ENCODE measurements around the gene CAST. TPM values are rescaled to one million over a fixed set of nuclear protein-coding genes. Genes with fewer than 3 reads are reported as not detected.
"Not testable (repeated sequence)": the region's sequence is repeated elsewhere in the genome, so short reads cannot be mapped to it uniquely, and the experiment has no call there.

The CAST gene
- total RNA-seq, 2 experiments from 2014 or later, result 197 to 200 TPM

- Histone ChIP-seq H3K27ac (ENCODE audit: low read depth in 1 of 2, low read length in 2 of 2) (no peak overlapping the region), H3K4me1 (ENCODE audit: insufficient read depth, low read length) (peaks cover 24% of the 10 kb centered on the region), H3K27me3 (ENCODE audit: control insufficient read depth in 1 of 2, insufficient read depth in 2 of 2, low read length in 2 of 2) (no peaks in the 10 kb centered on the region), H3K9me3 (ENCODE audit: control insufficient read depth in 1 of 2, insufficient read depth in 1 of 2, low read length in 2 of 2) (no peaks in the 10 kb centered on the region), H3K4me3 (ENCODE audit: low read length) (no peak overlapping the region), H3K36me3 (ENCODE audit: insufficient read depth, low read length) (peaks cover 99% of the 10 kb centered on the region)
- ChIA-PET POLR2A (interaction anchor here (0.8 kb wide), 1 partner anchor 12 kb away, joined by 4 read pairs; the partner anchor contains the start of gene ERAP1), CTCF (no interaction called here)
- H3K27ac Mint-ChIP-seq, result peak overlapping the region; percentile 34
- H3K4me1 Mint-ChIP-seq (ENCODE audit: low read depth), result peaks cover 48% of the 10 kb centered on the region
- H3K4me3 Mint-ChIP-seq, result no peak overlapping the region
- H3K27me3 Mint-ChIP-seq, result no peaks in the 10 kb centered on the region
- peaks cover 93% of the 10 kb centered on the region for H3K36me3 Mint-ChIP-seq (ENCODE audit: low read depth)
- TF ChIP-seq CTCF (IDR thresholded peaks at IDR 0.05), result no peak
- ATAC-seq (ENCODE audit: poor library complexity) (no peak), DNase-seq (no peak)
- H3K9me3 Mint-ChIP-seq, result no peaks in the 10 kb centered on the region
- intact Hi-C loops (cut with DNase I, micrococcal nuclease), result no loop called here
These were observed 133.4 kb downstream of the CAST start for GRCh38 chr5:96795626-96796025.

- no peak for DNase-seq
- TF ChIP-seq CTCF (IDR thresholded peaks at IDR 0.05), result no peak
- Histone ChIP-seq H3K4me1 (ENCODE audit: insufficient read depth, low read length) (peaks cover 29% of the 10 kb centered on the region), H3K27me3 (ENCODE audit: control insufficient read depth in 1 of 2, insufficient read depth in 2 of 2, low read length in 2 of 2) (no peaks in the 10 kb centered on the region), H3K27ac (ENCODE audit: low read depth in 1 of 2, low read length in 2 of 2) (no peak overlapping the region), H3K4me3 (ENCODE audit: low read length) (no peak overlapping the region), H3K9me3 (ENCODE audit: control insufficient read depth in 1 of 2, insufficient read depth in 1 of 2, low read length in 2 of 2) (no peaks in the 10 kb centered on the region), H3K36me3 (ENCODE audit: insufficient read depth, low read length) (peaks cover 98% of the 10 kb centered on the region)
- intact Hi-C loops (cut with DNase I, micrococcal nuclease), result no loop called here
- Mint-ChIP-seq H3K4me1 (ENCODE audit: low read depth) (peaks cover 52% of the 10 kb centered on the region), H3K27ac (peak overlapping the region; percentile 34), H3K36me3 (ENCODE audit: low read depth) (peaks cover 93% of the 10 kb centered on the region), H3K4me3 (no peak overlapping the region), H3K9me3 (no peaks in the 10 kb centered on the region), H3K27me3 (no peaks in the 10 kb centered on the region)
- no peak for ATAC-seq (ENCODE audit: poor library complexity)
- POLR2A ChIA-PET, result interaction anchor here (1.6 kb wide), 1 partner anchor 12 kb away, joined by 6 read pairs; the partner anchor contains the start of gene ERAP1
- CTCF ChIA-PET, result no interaction called here
These were observed 134.3 kb downstream of the CAST start for GRCh38 chr5:96796434-96796833.

GRCh38 chr5:96801718-96802117 is 139.5 kb downstream of the CAST start:
- H3K9me3 ChIP-seq (ENCODE audit: control insufficient read depth in 1 of 2, insufficient read depth in 1 of 2, low read length in 2 of 2); H3K27ac Mint-ChIP-seq; CTCF ChIA-PET; DNase-seq; H3K4me3 Mint-ChIP-seq; H3K27me3 ChIP-seq (ENCODE audit: control insufficient read depth in 1 of 2, insufficient read depth in 2 of 2, low read length in 2 of 2); ATAC-seq (ENCODE audit: poor library complexity); POLR2A ChIA-PET; H3K27ac ChIP-seq (ENCODE audit: low read depth in 1 of 2, low read length in 2 of 2); H3K4me3 ChIP-seq (ENCODE audit: low read length); H3K9me3 Mint-ChIP-seq; H3K27me3 Mint-ChIP-seq: not testable (repeated sequence)
- intact Hi-C loops (cut with DNase I, micrococcal nuclease), result loop anchor here in 1 of 2 experiments (5.0 to 10.0 kb wide), 3 partner anchors 44 to 1973 kb away; partner anchors contain the start of gene RGMB
- peaks cover 66% of the 10 kb centered on the region for H3K36me3 ChIP-seq (ENCODE audit: insufficient read depth, low read length)
- H3K4me1 ChIP-seq (ENCODE audit: insufficient read depth, low read length), result peaks cover 49% of the 10 kb centered on the region
- H3K36me3 Mint-ChIP-seq (ENCODE audit: low read depth), result peaks cover 93% of the 10 kb centered on the region
- H3K4me1 Mint-ChIP-seq (ENCODE audit: low read depth), result peaks cover 70% of the 10 kb centered on the region

Measured in CD4-positive, alpha-beta T cell (primary cell).